Gastroesophageal sphincter (tissue), 4 donors: ENCODE data around the gene RPP38. TPM values are rescaled to one million over a fixed set of nuclear protein-coding genes. Genes with fewer than 3 reads are reported as not detected.

Experiments used
- ATAC-seq: fragments of 150-250 bp; one replicate; pipeline ENCODE4 v1.9.1; 2016; ENCODE audit warnings: mild to moderate bottlenecking, moderate library complexity
- H3K27ac ChIP-seq, 4 donors: fragments of 200-600 bp; sonication (generic) in 3 of 4; 1 replicate in 3 of 4; 2 replicates in 1 of 4; pipeline ENCODE4 v1.5.1; 2016 to 2019
- H3K27me3 ChIP-seq: fragments of 200-600 bp; sonication (generic); one replicate; pipeline ENCODE4 v1.5.1; 2019
- H3K36me3 ChIP-seq, 2 donors: fragments of 200-600 bp; sonication (generic); one replicate each; pipeline ENCODE4 v1.5.1; 2019; ENCODE audit warnings: control low read depth in 1 of 2
- H3K4me1 ChIP-seq, 3 donors: fragments of 200-600 bp; sonication (generic); 1 replicate in 2 of 3; 2 replicates in 1 of 3; pipeline ENCODE4 v1.5.1; 2016 to 2019; ENCODE audit warnings: control low read depth in 2 of 3
- H3K4me3 ChIP-seq, 2 donors: fragments of 200-600 bp; sonication (generic); one replicate each; pipeline ENCODE4 v1.5.1; 2019; ENCODE audit warnings: mild to moderate bottlenecking in 1 of 2, moderate library complexity in 1 of 2
- H3K9me3 ChIP-seq, 3 donors: fragments of 200-600 bp; sonication (generic); one replicate each; pipeline ENCODE4 v1.5.1; 2017 to 2019; ENCODE audit warnings: control low read depth in 2 of 3
- EP300 ChIP-seq: sonication (generic); formaldehyde crosslinking; IDR thresholded peaks from one replicate; pipeline ENCODE4 v1.6.1; 2017; ENCODE audit warnings: antibody characterized with exemption, mild to moderate bottlenecking
- POLR2A ChIP-seq, 2 donors: fragments of 450-650 bp; IDR thresholded peaks; one replicate each; pipeline ENCODE4 v1.6.1; 2017; ENCODE audit warnings: antibody characterized with exemption in 2 of 2, mild to moderate bottlenecking in 2 of 2, moderate library complexity in 1 of 2
- POLR2AphosphoS5 ChIP-seq: sonication (generic); formaldehyde crosslinking; IDR thresholded peaks from one replicate; pipeline ENCODE4 v1.6.1; 2017; ENCODE audit warnings: antibody characterized with exemption
- WGBS, 2 donors: methylation state at CpG; one replicate each; pipeline ENCODE4 v1.1.5; 2018; ENCODE audit warnings: low coverage in 1 of 2; 5-methylcytosine and 5-hydroxymethylcytosine counted together
- total RNA-seq, 4 donors: library from RNA; depleted of rRNA; stranded (reverse); fragments of >200 nt; gene quantifications; one replicate each; pipeline ENCODE4 v1.1.0, GENCODE V29; 2016
- TF ChIP-seq, protein P1 (sequence below), 4 experiments: fragments of 200-600 bp in 2 of 4; fragments of 450-650 bp in 2 of 4; sonication (generic) in 1 of 4; IDR thresholded peaks; one replicate each; pipeline ENCODE4 v1.5.1; 2017 to 2019; ENCODE audit warnings: antibody characterized with exemption in 4 of 4, mild to moderate bottlenecking in 2 of 4, moderate library complexity in 2 of 4

Gene RPP38
- total RNA-seq, 4 donors from 2014 or later = 9.9 to 23.2 (median 14.9) TPM

DNA sequence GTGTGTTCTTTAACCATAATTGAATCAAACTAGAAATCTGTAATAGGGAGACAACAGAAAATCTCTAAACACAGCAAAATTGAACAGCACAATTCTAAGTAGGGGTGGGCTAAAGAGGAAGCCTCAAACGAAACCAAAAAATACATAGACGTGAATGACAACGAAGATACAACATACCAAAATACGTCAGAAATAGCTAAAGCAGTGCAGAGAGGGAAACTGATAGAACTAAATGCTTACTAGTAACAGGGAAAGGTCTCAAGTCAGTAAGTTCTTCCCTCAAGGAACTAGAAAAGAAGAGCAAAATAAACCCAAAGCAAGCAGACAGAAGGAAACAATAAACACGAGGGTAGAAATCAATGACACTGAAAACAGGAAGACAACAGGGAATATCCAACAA is 19.1 kb downstream of the RPP38 start:
- no peak overlapping the region for H3K27ac ChIP-seq
- 88 to 94% methylated on average over 4 to 5 of the region's 5 CpGs for WGBS, 2 donors
- no peaks in the 10 kb centered on the region for H3K4me1 ChIP-seq
- H3K9me3 ChIP-seq = no peaks in the 10 kb centered on the region
- ATAC-seq = no peak
- no peak overlapping the region for H3K4me3 ChIP-seq
- TF ChIP-seq EP300 (no peak), POLR2A (IDR thresholded peaks at IDR 0.05) (no peak), POLR2AphosphoS5 (no peak)
- TF ChIP-seq, protein P1, sequence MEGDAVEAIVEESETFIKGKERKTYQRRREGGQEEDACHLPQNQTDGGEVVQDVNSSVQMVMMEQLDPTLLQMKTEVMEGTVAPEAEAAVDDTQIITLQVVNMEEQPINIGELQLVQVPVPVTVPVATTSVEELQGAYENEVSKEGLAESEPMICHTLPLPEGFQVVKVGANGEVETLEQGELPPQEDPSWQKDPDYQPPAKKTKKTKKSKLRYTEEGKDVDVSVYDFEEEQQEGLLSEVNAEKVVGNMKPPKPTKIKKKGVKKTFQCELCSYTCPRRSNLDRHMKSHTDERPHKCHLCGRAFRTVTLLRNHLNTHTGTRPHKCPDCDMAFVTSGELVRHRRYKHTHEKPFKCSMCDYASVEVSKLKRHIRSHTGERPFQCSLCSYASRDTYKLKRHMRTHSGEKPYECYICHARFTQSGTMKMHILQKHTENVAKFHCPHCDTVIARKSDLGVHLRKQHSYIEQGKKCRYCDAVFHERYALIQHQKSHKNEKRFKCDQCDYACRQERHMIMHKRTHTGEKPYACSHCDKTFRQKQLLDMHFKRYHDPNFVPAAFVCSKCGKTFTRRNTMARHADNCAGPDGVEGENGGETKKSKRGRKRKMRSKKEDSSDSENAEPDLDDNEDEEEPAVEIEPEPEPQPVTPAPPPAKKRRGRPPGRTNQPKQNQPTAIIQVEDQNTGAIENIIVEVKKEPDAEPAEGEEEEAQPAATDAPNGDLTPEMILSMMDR (IDR thresholded peaks at IDR 0.05) = no peak
- H3K36me3 ChIP-seq = peaks cover 0 to 91% of the 10 kb centered on the region in 2 donors
- no peaks in the 10 kb centered on the region for H3K27me3 ChIP-seq

DNA sequence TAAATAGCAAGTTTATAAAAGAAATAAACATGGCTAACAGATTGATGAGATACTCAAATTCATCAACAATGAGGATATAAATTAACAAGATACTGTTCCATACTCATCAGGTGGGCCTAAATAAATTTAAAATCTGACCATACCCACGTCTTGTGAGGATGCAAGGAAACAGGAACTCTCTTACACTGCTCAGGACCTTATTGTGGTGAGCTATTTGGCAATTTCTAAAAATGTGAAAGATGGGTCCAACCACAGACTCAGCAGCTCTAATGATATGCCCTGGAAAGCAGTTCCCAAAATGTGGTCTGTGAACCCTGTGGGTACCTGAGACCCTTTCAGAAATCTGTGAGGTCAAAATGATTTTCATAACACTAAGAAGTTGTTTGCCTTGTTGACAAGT is 21.5 kb downstream of the RPP38 start:
- WGBS, 2 donors = 63% methylated on average over 1 of the region's 1 CpG; no CpG with 5 or more reads in 1 of the 2 donors
- Histone ChIP-seq H3K27ac (no peak overlapping the region), H3K9me3 (no peaks in the 10 kb centered on the region), H3K4me3 (no peak overlapping the region), H3K4me1 (no peaks in the 10 kb centered on the region), H3K36me3 (peaks cover 0 to 81% of the 10 kb centered on the region in 2 donors), H3K27me3 (no peaks in the 10 kb centered on the region)
- ATAC-seq = no peak
- TF ChIP-seq, protein P1 (IDR thresholded peaks at IDR 0.05) = no peak
- TF ChIP-seq POLR2A (IDR thresholded peaks at IDR 0.05) (no peak), POLR2AphosphoS5 (no peak), EP300 (no peak)

DNA sequence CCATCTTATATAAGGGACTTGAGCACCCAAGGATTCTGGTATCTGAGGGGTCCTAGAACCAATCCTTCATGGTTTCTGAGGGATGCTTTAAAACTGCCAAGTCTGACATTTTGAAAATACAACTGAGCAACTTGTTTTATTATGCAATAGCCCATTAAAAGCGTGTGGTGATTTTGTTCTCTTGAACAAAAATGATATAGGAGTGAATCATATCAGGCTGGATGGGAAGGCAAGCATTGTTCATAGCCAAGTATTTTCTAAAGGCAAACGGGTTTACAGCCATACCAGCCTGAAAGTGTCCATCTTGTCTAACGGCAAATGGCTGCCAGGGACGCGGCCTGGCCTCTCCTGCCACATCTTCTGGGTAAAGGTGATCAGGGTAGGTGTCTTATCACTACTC is 23.4 kb downstream of the RPP38 start:
- no peak overlapping the region for H3K4me3 ChIP-seq
- no peak for ATAC-seq
- H3K9me3 ChIP-seq = no peaks in the 10 kb centered on the region
- 88 to 100% methylated on average over 1 to 3 of the region's 5 CpGs for WGBS, 2 donors
- no peaks in the 10 kb centered on the region for H3K27me3 ChIP-seq
- H3K27ac ChIP-seq = no peak overlapping the region
- H3K4me1 ChIP-seq = no peaks in the 10 kb centered on the region
- peaks cover 0 to 85% of the 10 kb centered on the region in 2 donors for H3K36me3 ChIP-seq
- TF ChIP-seq, protein P1 (IDR thresholded peaks at IDR 0.05) = no peak
- TF ChIP-seq POLR2A (IDR thresholded peaks at IDR 0.05) (no peak), POLR2AphosphoS5 (no peak), EP300 (no peak)

DNA sequence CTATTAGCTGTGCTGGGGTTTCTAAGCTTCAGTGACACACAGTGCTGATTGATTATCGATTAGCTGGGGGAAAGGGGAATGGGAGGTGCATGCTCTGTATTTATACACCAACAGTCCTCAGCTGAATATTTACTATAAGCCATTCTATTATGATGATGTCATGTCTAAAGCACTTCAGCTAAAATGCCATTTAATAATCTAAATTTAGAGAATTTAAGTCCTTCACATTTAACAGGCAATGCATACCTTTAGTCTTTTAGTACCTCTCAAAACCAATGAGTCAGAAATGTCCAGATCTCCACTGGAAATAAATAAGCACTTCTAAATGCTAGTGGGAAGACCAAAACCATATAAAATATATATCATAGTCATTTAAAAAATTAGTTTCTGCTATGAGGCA is 24.6 kb downstream of the RPP38 start:
- H3K36me3 ChIP-seq = peaks cover 0 to 85% of the 10 kb centered on the region in 2 donors
- no peaks in the 10 kb centered on the region for H3K4me1 ChIP-seq
- no peak for ATAC-seq
- H3K27ac ChIP-seq = no peak overlapping the region
- 100% methylated on average over 1 of the region's 1 CpG; no CpG with 5 or more reads in 1 of the 2 donors for WGBS, 2 donors
- H3K4me3 ChIP-seq = no peak overlapping the region
- H3K9me3 ChIP-seq = no peaks in the 10 kb centered on the region
- TF ChIP-seq EP300 = no peak
- no peak for TF ChIP-seq POLR2AphosphoS5
- TF ChIP-seq, protein P1 (IDR thresholded peaks at IDR 0.05) = no peak
- no peak for TF ChIP-seq POLR2A (IDR thresholded peaks at IDR 0.05)
- H3K27me3 ChIP-seq = no peaks in the 10 kb centered on the region

DNA sequence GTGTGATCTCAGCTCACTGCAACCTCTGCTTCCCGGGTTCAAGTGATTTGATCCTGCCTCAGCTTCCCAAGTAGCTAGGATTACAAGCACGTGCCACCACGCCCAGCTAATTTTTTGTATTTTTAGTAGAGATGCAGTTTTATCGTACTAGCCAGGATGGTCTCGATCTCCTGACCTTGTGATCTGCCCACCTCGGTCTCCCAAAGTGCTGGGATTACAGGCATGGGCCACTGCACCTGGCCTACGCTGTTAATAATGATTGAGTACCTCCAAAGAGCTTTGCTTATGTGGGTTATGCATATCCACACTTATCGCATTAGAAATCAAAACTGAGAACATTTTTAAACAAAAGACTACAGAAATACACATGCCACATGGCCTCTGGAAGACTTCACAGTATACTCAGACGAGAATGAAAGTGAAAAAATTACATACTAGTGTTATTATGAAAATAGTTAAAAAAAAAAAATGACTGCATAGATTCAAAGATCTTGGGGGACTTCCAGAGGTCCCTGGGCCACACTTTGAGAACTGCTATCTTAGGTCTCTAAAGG is 25.4 kb downstream of the RPP38 start:
- TF ChIP-seq EP300 (no peak), POLR2A (IDR thresholded peaks at IDR 0.05) (no peak), POLR2AphosphoS5 (no peak)
- TF ChIP-seq, protein P1 (IDR thresholded peaks at IDR 0.05) = no peak
- H3K36me3 ChIP-seq = peaks cover 0 to 85% of the 10 kb centered on the region in 2 donors
- WGBS, 2 donors = 89 to 94% methylated on average over 7 to 8 of the region's 9 CpGs

More for the DNA sequence above, 25.4 kb downstream of the RPP38 start:
- Histone ChIP-seq H3K4me1 (no peaks in the 10 kb centered on the region), H3K27ac (no peak overlapping the region), H3K27me3 (no peaks in the 10 kb centered on the region), H3K9me3 (no peaks in the 10 kb centered on the region), H3K4me3 (no peak overlapping the region)
- ATAC-seq = no peak
